Measurements from ENCODE around the gene C1orf74. TPM values are rescaled to one million over a fixed set of nuclear protein-coding genes. Genes with fewer than 3 reads are reported as not detected.

Gene C1orf74
- total RNA-seq, 1 experiment from 2014 or later = 5.6 TPM

GRCh38 chr1:209743145-209743482, 41.2 kb downstream of the C1orf74 start:
- ChIA-PET POLR2A (no interaction called here), RAD21 (ENCODE audit: low non-redundant PET in 1 of 2, low total read pairs in 2 of 2, uncharacterized antibody in 2 of 2, unreplicated experiment in 2 of 2) (no interaction called here), CTCF (no interaction called here)
- Histone ChIP-seq H3K9ac (ENCODE audit: low read length) (no peak overlapping the region), H3K27ac (ENCODE audit: low read depth, low read length) (no peak overlapping the region), H3K9me2 (ENCODE audit: insufficient read depth) (no peaks in the 10 kb centered on the region), H3K27me3 (ENCODE audit: insufficient read depth, low read length) (no peaks in the 10 kb centered on the region), H3K4me3 (replicated peaks in 1 of 2; ENCODE audit: low read depth in 1 of 2, low read length in 2 of 2) (no peak overlapping the region), H3K9me3 (ENCODE audit: control insufficient read depth in 1 of 2, insufficient read depth in 1 of 2, low read depth in 1 of 2, low read length in 2 of 2) (no peaks in the 10 kb centered on the region), H4K20me1 (ENCODE audit: insufficient read depth) (no peaks in the 10 kb centered on the region), H3K36me3 (ENCODE audit: control insufficient read depth in 1 of 2, insufficient read depth in 2 of 2, low read length in 2 of 2) (no peaks in the 10 kb centered on the region), H3K79me2 (ENCODE audit: insufficient read depth, low read length) (no peaks in the 10 kb centered on the region), H3K4me2 (ENCODE audit: low read length) (no peak overlapping the region), H2AFZ (ENCODE audit: low read depth, low read length, poor library complexity, severe bottlenecking) (no peak overlapping the region), H3K4me1 (ENCODE audit: control insufficient read depth in 1 of 2, insufficient read depth in 2 of 2, low read length in 2 of 2) (peaks cover 0 to 7% of the 10 kb centered on the region in 2 experiments; a peak in 2 of 4 replicates)
- intact Hi-C loops (cut with micrococcal nuclease) = no loop called here
- ATAC-seq (no peak), DNase-seq (ENCODE audit: low read depth, low spot score) (no peak)
- TF ChIP-seq CEBPB (IDR thresholded peaks at IDR 0.05; ENCODE audit: low read depth) (no peak), JUND (IDR thresholded peaks at IDR 0.05) (no peak), ZNF274 (IDR thresholded peaks at IDR 0.05; ENCODE audit: low read depth, low read length) (no peak), ELF1 (IDR thresholded peaks at IDR 0.05; ENCODE audit: borderline replicate concordance, low read depth) (no peak), EZH2 (IDR thresholded peaks at IDR 0.05) (no peak), YY1 (IDR thresholded peaks at IDR 0.05; ENCODE audit: extremely low read depth, insufficient replicate concordance, low read depth, low read length) (no peak), POLR2A (IDR thresholded peaks at IDR 0.05; ENCODE audit: borderline replicate concordance, extremely low read depth, insufficient read depth, insufficient read length) (no peak), EZH2phosphoT487 (IDR thresholded peaks at IDR 0.05; ENCODE audit: borderline replicate concordance) (no peak), ZFX (IDR thresholded peaks at IDR 0.05) (no peak), EGR1 (IDR thresholded peaks at IDR 0.05; ENCODE audit: low read depth) (no peak), CTCF (IDR thresholded peaks at IDR 0.05 in 2 of 3, conservative IDR thresholded peaks at IDR 0.05 in 1 of 3; ENCODE audit: borderline replicate concordance in 1 of 3, insufficient read depth in 1 of 3, low read depth in 2 of 3, low read length in 2 of 3) (no peak), SIN3A (IDR thresholded peaks at IDR 0.05; ENCODE audit: low read depth) (no peak), SP1 (IDR thresholded peaks at IDR 0.05; ENCODE audit: low read depth) (no peak), CBX3 (IDR thresholded peaks at IDR 0.05; ENCODE audit: low read depth) (no peak), ATF3 (IDR thresholded peaks at IDR 0.05) (no peak)
- no TSS peak for BruUV-seq (replicated peaks)
